ENCODE results near the gene ANK3. TPM values are rescaled to one million over a fixed set of nuclear protein-coding genes. Genes with fewer than 3 reads are reported as not detected.

Gene ANK3
- total RNA-seq, 6 experiments from 2014 or later: 7.8 to 25.7 (median 16.6) TPM

- H3K27me3 ChIP-seq: no peaks in the 10 kb centered on the region
- no peak overlapping the region for H3K4me3 ChIP-seq
- no peaks in the 10 kb centered on the region for H3K4me1 ChIP-seq
- ATAC-seq: no peak
- TF ChIP-seq CTCF (IDR thresholded peaks at IDR 0.05): no peak
- no peak for TF ChIP-seq POLR2A (IDR thresholded peaks at IDR 0.05)
- intact Hi-C loops (cut with DNase I): no loop called here
- no peak for DNase-seq
- H3K9me3 ChIP-seq: no peaks in the 10 kb centered on the region
- H3K27ac ChIP-seq: no peak overlapping the region
- no peaks in the 10 kb centered on the region for H3K36me3 ChIP-seq
- WGBS (ENCODE audit: insufficient coverage, low coverage, low lambda C conversion rate, missing lambda C conversion rate): 73% methylated on average over 3 of the region's 6 CpGs
These were observed 233.6 kb downstream of the ANK3 start for GRCh38 chr10:60155943-60156683.

DNA sequence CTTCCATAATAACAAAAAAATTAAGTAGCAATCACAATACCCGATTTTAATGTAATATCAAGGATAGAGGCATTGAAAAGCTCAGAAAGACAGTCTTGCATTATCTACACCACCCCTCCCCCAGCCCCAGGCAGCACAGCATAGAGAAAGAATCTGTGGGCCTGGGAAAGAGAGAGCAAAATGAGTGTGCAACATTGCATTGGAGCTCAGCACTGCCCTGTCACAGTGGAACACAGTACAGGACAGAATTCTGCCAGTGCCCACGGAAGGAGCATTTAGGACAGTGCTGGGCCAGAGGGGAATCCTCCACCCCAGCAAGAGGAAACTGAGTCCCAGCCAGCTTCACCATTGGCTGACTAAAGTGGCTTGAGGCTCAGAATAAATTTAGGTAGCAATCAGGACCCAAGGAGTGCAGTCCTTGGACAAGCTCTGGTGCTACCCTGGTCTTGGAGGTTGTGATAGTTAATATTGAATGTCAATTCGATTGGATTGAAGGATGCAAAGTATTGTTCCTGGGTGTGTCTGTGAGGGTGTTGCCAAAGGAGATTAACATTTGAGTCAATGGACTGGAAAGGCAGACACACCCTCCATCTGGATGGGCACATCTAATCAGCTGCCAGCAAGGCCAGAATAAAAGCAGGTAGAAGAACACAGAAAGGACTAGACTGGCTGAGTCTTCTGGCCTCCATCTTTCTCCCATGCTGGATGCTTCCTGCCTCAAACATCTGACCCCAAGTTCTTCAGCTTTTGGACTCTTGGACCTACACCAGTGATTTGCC, 234.4 kb downstream of the ANK3 start:
- WGBS (ENCODE audit: insufficient coverage, low coverage, low lambda C conversion rate, missing lambda C conversion rate): 46% methylated on average over 3 of the region's 3 CpGs
- DNase-seq (no peak), ATAC-seq (no peak)
- TF ChIP-seq CTCF (IDR thresholded peaks at IDR 0.05) (no peak), POLR2A (IDR thresholded peaks at IDR 0.05) (no peak)
- no peak overlapping the region for H3K27ac ChIP-seq
- H3K36me3 ChIP-seq: no peaks in the 10 kb centered on the region
- H3K4me1 ChIP-seq: no peaks in the 10 kb centered on the region
- intact Hi-C loops (cut with DNase I): no loop called here
- no peak overlapping the region for H3K4me3 ChIP-seq
- no peaks in the 10 kb centered on the region for H3K9me3 ChIP-seq
- H3K27me3 ChIP-seq: no peaks in the 10 kb centered on the region

DNA sequence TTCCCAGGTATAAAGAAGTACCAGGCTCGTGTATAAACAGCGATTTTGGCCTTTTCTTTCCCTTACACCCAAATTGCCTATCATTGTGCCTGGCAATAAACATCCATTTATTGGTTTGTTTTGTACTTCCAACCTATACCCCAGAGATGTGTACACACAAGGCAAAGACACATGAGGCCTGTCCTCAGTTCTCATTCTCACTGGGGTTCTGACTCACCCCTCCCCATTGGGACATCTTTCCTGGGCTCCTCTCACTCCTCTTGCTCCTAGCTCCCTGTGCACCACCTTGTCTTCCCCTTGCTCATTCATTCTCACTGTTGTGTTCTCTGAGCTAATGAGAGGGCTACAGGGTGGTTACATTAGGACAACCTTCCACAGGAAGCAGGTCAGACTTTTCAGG, 240.7 kb downstream of the ANK3 start:
- no peak overlapping the region for H3K27ac ChIP-seq
- WGBS (ENCODE audit: insufficient coverage, low coverage, low lambda C conversion rate, missing lambda C conversion rate): 84% methylated on average over 2 of the region's 2 CpGs
- intact Hi-C loops (cut with DNase I): no loop called here
- H3K36me3 ChIP-seq: no peaks in the 10 kb centered on the region
- TF ChIP-seq CTCF (IDR thresholded peaks at IDR 0.05) (no peak), POLR2A (IDR thresholded peaks at IDR 0.05) (no peak)
- DNase-seq (no peak), ATAC-seq (no peak)
- peaks cover 0 to 9% (median 2%) of the 10 kb centered on the region in 4 donors for H3K4me1 ChIP-seq
- no peak overlapping the region for H3K4me3 ChIP-seq
- H3K9me3 ChIP-seq: no peaks in the 10 kb centered on the region
- H3K27me3 ChIP-seq: no peaks in the 10 kb centered on the region

DNA sequence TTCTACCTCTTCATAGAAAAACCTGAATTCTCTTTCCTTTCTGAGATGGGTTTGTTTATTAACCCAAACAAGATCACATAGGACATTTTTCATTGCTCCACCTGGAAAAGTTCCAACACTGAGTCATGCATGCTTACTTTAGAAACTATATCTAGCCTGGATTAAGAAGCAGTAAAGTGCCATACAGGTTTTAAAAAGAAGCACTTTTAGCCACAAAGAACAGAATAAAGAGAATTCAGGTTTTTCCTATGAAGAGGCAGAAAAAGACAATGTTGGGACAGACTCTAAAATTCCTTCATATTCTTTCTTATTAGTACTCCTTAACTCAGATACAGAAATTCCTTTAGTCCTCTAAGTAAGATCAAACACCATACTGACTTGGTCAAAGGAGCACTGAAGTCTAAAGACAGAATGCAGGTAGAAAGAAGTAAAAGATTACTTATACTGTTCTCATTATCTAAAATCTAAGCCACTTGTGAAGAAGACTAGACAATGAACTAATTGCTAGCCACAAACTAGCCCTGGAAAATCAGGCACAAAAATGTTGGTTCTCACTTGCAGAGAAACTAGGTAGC, 241.3 kb downstream of the ANK3 start:
- DNase-seq (no peak), ATAC-seq (peak; percentile 73 to 94 (median 80))
- TF ChIP-seq CTCF (IDR thresholded peaks at IDR 0.05): no peak
- no peak for TF ChIP-seq POLR2A (IDR thresholded peaks at IDR 0.05)
- Histone ChIP-seq H3K36me3 (no peaks in the 10 kb centered on the region), H3K27ac (no peak overlapping the region), H3K4me1 (peaks cover 0 to 9% (median 2%) of the 10 kb centered on the region in 4 donors), H3K4me3 (no peak overlapping the region), H3K27me3 (no peaks in the 10 kb centered on the region), H3K9me3 (no peaks in the 10 kb centered on the region)
- intact Hi-C loops (cut with DNase I): no loop called here
